ENCODE measurements around the gene XCL1.
A peak's percentile ranks its signal among the peaks of the same experiment; 100 is the strongest.
"Not testable (repeated sequence)": the region's sequence is repeated elsewhere in the genome, so short reads cannot be mapped to it uniquely, and the experiment has no call there.

XCL1 gene

GRCh38 chr1:168568346-168568745 lies 8.1 kb upstream of the XCL1 start:
- no peak for DNase-seq

GRCh38 chr1:168570652-168571051 lies 5.8 kb upstream of the XCL1 start:
- no peak for DNase-seq

GRCh38 chr1:168572633-168573032 lies 3.8 kb upstream of the XCL1 start:
- DNase-seq: no peak

- peak; percentile 7 for DNase-seq
These were observed 2.2 kb upstream of the XCL1 start for GRCh38 chr1:168574234-168574633.

GRCh38 chr1:168578531-168579185 lies 2.3 kb downstream of the XCL1 start:
- DNase-seq: not testable (repeated sequence)

- DNase-seq: not testable (repeated sequence)
These were observed 3.9 kb downstream of the XCL1 start for GRCh38 chr1:168580290-168580689.

- DNase-seq: not testable (repeated sequence)
These were observed 4.6 kb downstream of the XCL1 start for GRCh38 chr1:168580991-168581390.

- no peak for DNase-seq
These were observed 5.6 kb downstream of the XCL1 start for GRCh38 chr1:168581817-168582572.

GRCh38 chr1:168582688-168583336 lies 6.4 kb downstream of the XCL1 start:
- DNase-seq: no peak

GRCh38 chr1:168583571-168583970 lies 7.2 kb downstream of the XCL1 start:
- DNase-seq: no peak

GRCh38 chr1:168585191-168585590 lies 8.8 kb downstream of the XCL1 start:
- DNase-seq: peak; percentile 14

- DNase-seq: no peak
These were observed 9.5 kb downstream of the XCL1 start for GRCh38 chr1:168585937-168586336.

GRCh38 chr1:168589167-168589566 lies 12.8 kb downstream of the XCL1 start:
- no peak for DNase-seq

- no peak for DNase-seq
These were observed 14.7 kb downstream of the XCL1 start for GRCh38 chr1:168591066-168591465.

- DNase-seq: no peak
These were observed 15.3 kb downstream of the XCL1 start for GRCh38 chr1:168591641-168592250.

GRCh38 chr1:168595403-168595802 lies 19.0 kb downstream of the XCL1 start:
- DNase-seq: not testable (repeated sequence)

- no peak for DNase-seq
These were observed 21.7 kb downstream of the XCL1 start for GRCh38 chr1:168598125-168598524.

- DNase-seq: no peak
These were observed 22.5 kb downstream of the XCL1 start for GRCh38 chr1:168598892-168599291.

- no peak for DNase-seq
These were observed 23.2 kb downstream of the XCL1 start for GRCh38 chr1:168599641-168600040.

- DNase-seq: no peak
These were observed 24.6 kb downstream of the XCL1 start for GRCh38 chr1:168601051-168601450.

GRCh38 chr1:168603501-168604110 lies 27.2 kb downstream of the XCL1 start:
- DNase-seq: peak; percentile 76

GRCh38 chr1:168605443-168605842 lies 29.0 kb downstream of the XCL1 start:
- no peak for DNase-seq

- DNase-seq: no peak
These were observed 29.7 kb downstream of the XCL1 start for GRCh38 chr1:168606096-168606495.

Measured in NCI-H345 (cell line).